PFSK-1 (cell line): ENCODE results near the gene CRADD.

Experiments used
- FOXP2 ChIP-seq: optimal IDR thresholded peaks from 2 replicates; pipeline ENCODE3; 2011; ENCODE audit warnings: borderline replicate concordance, control low read depth, inconsistent platforms; ENCODE audit not compliant: insufficient read depth; ENCODE audit errors: extremely low read length, extremely low read depth
- POLR2AphosphoS5 ChIP-seq: IDR thresholded peaks from 2 replicates; pipeline ENCODE4 v1.6.1; 2012; ENCODE audit warnings: low read depth, mild to moderate bottlenecking, control low read depth, low read length, moderate library complexity
- REST ChIP-seq, 2 experiments: IDR thresholded peaks; 2 replicates each; pipeline versions ENCODE4 v1.6.1 to v1.8.0; 2011 to 2012; ENCODE audit warnings: low read depth in 2 of 2, low read length in 2 of 2, control low read depth in 1 of 2, inconsistent platforms in 1 of 2, mild to moderate bottlenecking in 1 of 2, moderate library complexity in 1 of 2; ENCODE audit not compliant: insufficient read depth in 1 of 2
- SIN3A ChIP-seq: IDR thresholded peaks from 2 replicates; pipeline ENCODE4 v1.6.1; 2012; ENCODE audit warnings: mild to moderate bottlenecking, low read length, moderate library complexity, borderline replicate concordance; ENCODE audit not compliant: insufficient read depth
- TAF1 ChIP-seq: IDR thresholded peaks from 2 replicates; pipeline ENCODE4 v1.6.1; 2012; ENCODE audit warnings: low read length, control low read depth, borderline replicate concordance; ENCODE audit not compliant: insufficient read depth

The CRADD gene

GRCh38 chr12:93938317-93938716 lies 261.1 kb downstream of the CRADD start:
- TF ChIP-seq POLR2AphosphoS5 (no peak), FOXP2 (no peak), TAF1 (no peak), SIN3A (no peak), REST (IDR thresholded peaks at IDR 0.05; ENCODE audit: insufficient read depth in 1 of 2, low read depth in 2 of 2, low read length in 2 of 2) (no peak)

- TF ChIP-seq SIN3A (no peak), REST (IDR thresholded peaks at IDR 0.05; ENCODE audit: insufficient read depth in 1 of 2, low read depth in 2 of 2, low read length in 2 of 2) (no peak), FOXP2 (no peak), POLR2AphosphoS5 (no peak), TAF1 (no peak)
Observed at GRCh38 chr12:93938931-93939330, 261.8 kb downstream of the CRADD start.

GRCh38 chr12:93939641-93940325 lies 262.6 kb downstream of the CRADD start:
- no peak for TF ChIP-seq REST (IDR thresholded peaks at IDR 0.05; ENCODE audit: insufficient read depth in 1 of 2, low read depth in 2 of 2, low read length in 2 of 2)

- no peak for TF ChIP-seq FOXP2
- no peak for TF ChIP-seq SIN3A
- no peak for TF ChIP-seq POLR2AphosphoS5
- no peak for TF ChIP-seq TAF1
- TF ChIP-seq REST (IDR thresholded peaks at IDR 0.05; ENCODE audit: insufficient read depth in 1 of 2, low read depth in 2 of 2, low read length in 2 of 2), result no peak
Observed at GRCh38 chr12:93943780-93944179, 266.6 kb downstream of the CRADD start.

GRCh38 chr12:93944201-93944600 lies 267.0 kb downstream of the CRADD start:
- no peak for TF ChIP-seq POLR2AphosphoS5
- no peak for TF ChIP-seq TAF1
- no peak for TF ChIP-seq SIN3A
- no peak for TF ChIP-seq REST (IDR thresholded peaks at IDR 0.05; ENCODE audit: insufficient read depth in 1 of 2, low read depth in 2 of 2, low read length in 2 of 2)
- TF ChIP-seq FOXP2, result no peak
